GM19438 (cell line): ENCODE data around the gene TBX4.
"Not testable (repeated sequence)": the region's sequence is repeated elsewhere in the genome, so short reads cannot be mapped to it uniquely, and the experiment has no call there.

Source experiments
- ATAC-seq: cut with Tn5 transposase; IDR thresholded peaks from one replicate; pipeline ENCODE4 v1.9.1; 2021; ENCODE audit warnings: low read depth; ENCODE audit not compliant: unreplicated experiment

The TBX4 gene

DNA sequence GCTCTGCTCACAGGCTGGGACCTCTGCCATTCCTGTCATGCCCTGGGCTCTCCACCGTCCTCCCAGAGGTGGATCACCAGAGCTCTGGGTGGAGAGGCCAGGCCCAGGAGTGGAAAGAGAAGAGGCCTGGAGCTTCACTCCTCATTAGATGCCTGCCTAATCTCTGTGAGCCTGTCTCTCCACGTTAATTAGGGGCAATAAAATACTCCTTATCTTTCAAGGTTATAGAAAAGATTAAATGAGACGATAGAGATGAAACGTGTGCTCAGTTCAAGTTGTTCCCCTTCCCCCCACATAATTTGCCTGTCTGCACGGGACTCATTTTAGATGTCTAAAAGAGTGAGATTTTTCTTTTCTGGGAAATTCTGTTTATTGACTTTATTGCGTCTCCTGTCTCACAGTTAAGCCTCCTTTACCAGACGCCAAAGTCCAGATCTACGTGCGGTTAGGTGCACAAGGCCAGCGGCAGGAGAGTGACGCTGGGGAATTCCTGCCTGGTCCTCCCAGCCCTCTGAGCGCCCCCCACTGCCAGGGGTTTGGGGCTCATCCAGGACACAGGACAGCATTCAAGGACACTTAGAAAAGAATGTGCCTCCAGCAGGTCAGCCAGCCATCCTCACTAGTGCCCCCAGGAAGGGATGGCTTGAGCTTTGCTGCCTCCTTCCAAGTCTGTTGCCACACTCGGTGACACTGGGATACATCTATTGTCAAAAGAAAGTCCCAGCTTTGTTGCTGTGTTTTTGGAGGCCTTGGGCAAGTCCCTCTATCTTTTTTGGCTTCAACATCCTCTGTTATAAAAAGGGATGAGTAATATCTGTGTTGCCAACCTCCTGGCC is 42.3 kb downstream of the TBX4 start:
- no peak for ATAC-seq

DNA sequence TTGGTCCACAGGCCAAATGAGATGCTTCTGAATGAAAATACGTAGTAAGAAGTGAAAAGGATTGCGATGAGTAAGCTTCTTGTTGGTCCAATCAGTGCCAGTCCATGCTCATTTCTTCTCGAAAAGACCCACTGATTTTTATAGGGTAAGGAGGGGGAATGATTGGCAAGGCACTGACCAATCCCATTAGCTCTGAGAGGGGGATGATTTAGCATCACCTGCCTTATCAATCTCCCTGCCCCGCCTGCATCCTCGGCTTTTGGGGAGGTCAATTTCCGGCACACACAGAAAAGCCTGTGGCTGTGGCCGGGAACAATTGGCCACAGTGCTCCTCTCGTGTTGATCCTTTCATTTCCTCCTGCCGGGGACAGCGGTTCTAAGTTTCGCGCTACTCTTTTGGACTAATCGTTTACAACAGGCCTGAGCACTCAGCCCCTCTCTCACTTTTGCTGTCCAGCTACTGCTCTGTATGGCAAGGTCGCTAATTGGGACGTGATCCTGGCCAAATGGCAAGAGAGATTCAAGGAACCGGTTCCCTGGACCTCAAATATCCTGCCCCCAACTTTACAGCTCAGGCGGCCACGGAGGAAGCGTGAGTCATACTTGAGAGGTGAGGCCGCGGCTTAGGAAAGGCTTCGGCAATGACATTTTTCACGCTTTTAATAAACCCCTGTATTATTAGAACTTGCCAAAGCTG is 43.1 kb downstream of the TBX4 start:
- no peak for ATAC-seq

DNA sequence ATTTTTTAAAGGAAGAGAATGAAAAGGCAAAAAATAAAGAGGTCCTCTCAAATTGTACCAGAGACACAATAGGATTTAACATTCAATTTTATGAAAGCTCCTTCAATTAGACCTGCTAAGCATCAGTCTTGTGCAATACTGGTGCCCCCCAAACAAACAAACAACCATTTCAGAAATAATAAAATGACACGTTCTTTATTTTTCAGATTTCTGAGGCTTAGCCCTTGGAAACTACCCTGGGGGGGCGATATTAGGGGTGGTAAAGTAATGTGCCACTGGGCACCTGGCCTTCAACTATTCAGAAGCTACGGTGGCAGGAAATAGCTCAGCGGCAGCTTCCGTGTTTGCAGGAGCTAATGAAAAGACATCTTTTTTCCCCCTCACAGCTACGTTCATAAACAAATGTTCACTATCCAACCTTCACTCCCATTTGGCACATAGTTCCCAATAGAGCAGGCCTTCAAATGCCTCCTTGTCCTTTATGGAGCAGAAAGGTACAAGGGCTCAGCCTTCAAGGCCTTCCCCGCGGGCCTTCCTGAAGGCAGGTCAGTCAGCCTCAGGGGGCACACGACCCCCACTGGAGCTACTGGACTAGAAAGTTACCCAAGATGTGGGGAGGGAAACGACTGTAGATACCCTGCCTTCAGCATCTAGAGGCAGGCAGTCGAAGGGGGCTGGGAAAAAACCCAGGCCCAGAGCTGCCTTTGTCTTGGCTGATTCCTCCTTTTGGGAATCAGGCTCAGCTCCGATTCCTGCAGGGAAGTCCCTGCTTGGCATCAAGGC is 44.1 kb downstream of the TBX4 start:
- no peak for ATAC-seq

DNA sequence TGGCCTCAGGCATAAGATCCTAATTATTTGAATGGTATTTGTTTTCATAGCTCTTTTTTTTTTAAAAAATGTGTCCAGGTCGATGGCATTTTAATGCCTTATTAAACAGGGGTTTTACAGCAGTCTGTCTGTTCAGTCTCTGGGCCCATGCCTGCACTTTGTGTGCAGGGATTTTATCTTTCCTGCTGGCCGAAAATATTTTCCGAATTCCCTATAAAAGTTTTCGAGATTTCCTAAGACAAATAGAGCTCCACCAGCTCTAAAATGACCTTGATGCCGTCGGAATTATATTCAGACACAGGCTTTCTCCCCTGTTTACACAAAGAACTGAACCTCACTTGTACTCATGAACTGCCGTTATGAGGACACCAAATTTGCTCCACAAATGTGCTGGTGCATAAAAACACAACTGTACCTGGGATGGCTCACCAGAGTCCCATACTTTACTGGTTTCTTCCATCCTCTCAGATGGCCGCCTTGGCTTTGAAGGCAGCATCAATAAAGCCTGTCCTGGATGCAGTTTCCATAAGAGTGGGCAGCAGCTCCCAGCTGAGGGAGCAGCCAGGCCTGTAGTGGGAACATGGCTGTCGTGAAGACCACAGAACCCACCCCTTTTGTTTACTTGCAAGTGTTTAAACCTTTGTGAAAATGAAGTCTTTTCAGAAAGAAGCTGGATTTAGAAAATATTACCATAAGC is 44.9 kb downstream of the TBX4 start:
- ATAC-seq, result no peak

DNA sequence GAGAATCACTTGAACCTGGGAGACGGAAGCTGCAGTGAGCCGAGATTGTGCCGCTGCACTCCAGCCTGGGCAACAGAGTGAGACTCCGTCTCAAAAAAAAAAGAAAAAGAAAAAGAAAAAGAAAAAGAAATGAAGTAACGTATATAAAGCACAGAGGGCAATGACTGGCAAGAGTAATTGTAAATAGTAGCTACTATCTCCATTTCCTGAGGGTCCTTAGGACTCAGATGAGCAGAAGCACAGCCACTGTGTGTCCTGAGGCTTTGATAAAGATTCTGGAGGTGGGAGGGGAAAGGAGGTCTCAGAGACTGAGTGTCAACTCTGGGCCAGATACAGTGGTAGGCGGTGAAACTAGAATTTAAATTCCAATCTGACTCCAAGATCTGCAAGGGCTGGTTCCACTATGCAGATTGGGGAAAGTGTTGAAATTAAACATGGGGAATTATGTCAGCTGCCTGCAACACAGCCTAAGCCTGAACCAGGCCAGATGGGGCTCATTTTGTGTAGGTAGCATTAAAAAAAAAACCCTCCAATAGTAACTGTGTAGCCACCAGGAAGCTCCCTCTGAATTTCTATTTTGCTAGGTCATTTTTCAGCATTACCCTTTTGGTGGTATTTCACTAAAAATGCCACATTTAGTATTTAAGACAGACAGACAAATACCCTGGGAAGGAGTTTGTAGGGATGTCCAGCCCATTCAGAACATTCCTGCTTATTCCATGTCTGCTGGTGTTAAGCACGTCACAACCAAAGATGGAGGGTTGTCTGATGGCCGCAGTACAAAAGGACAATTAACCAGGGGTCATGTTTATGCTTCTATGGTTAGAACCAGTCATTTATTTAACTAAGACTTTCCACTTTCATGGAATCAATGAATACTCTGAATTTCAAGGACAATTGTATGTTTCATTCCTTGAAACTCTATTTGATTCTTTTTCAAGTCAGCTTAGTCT is 46.1 kb downstream of the TBX4 start:
- no peak for ATAC-seq

DNA sequence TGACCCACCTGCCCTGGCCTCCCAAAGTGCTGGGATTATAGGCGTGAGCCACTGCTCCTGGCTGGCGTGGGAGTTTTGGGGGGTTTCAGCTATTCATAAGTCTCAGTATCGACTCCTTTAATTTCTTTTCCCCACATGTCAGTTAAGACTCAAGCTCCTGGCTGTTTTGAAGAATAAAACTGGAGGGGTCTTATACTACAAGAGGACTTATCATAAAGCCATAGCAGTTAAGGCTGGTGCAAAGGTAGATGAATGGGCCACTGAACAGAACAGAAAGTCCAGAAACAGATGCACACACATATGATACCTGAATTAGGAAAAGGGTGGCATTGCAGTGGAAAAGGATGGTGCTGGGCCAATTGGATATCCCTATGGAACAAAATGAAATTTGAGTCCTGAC is 47.4 kb downstream of the TBX4 start:
- ATAC-seq, result no peak

- ATAC-seq, result no peak
Measured at GRCh38 chr17:61500287-61500686, 48.1 kb downstream of the TBX4 start.

DNA sequence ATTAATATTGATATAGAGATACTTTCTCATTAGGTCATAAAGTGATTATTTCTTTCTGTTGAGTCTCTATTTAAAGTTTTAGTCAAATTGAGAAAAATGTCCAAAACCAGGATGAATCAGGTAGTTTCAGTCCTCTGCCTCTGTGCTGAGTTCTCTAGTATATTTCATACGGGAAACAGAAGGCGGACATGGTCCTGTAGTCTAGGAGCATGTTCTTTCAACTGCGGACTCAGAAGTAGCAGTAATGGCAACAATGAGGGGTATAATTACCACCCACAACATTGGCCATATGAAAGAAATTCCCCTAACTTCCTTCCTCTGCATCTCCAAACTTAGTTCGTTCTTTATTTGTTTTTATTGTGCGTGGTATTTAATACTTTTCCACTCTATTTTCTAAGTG is 50.1 kb downstream of the TBX4 start:
- no peak for ATAC-seq

DNA sequence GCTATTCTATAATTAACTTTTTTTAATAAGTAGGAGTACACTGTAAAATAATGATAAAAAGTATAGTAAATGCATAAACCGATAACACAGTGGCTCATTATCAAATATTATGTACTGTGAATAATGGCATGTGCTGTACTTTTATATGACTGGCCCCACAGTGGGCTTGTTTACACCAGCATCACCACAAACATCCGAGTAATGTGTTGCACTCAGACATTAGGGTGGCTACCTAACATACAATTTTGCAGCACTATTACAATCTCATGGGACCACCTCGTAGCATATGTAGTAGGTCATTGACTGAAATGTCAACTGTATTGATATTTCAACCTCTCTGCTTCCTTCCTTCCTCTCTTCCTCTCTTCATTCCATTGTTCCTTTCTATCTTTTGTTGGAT is 51.7 kb downstream of the TBX4 start:
- ATAC-seq, result no peak

GRCh38 chr17:61504697-61505096 is 52.5 kb downstream of the TBX4 start:
- no peak for ATAC-seq

DNA sequence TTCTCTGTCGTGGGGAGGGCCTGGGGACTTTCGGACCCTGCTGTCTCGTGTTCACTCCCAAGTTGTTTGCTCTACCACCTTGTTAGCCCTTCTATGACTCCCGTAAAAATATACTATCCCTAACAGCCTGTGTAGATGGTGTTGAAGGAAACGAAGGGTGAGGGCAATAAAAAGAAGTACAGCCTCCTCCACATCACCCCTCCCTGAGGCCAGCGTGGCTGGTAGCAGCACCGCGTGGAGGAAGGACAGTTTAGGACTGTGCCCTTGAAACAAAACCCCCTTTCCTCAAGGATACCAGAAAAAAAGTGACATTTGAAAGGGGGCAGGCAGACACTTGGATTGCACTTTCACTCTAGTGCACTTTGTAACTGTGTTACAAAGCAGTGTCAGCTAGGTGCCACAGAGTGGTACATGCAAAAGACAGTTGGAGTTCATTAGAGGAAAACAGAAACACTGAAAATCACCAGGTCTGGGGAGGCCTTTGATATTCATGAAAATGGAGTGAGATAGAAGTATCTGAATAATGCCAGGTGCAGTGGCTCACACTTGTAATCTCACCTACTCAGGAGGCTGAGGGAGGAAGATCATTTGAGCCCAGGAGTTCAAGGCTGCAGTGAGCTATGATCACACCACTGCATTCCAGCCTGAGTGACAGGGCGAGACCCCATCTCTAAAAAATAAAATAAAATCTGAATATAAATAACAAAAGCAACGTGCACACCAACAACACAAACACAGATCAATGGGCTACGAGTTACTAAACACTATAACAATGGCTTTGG is 53.8 kb downstream of the TBX4 start:
- ATAC-seq, result no peak

- ATAC-seq, result no peak
Measured at GRCh38 chr17:61507383-61508066, 55.3 kb downstream of the TBX4 start.

- no peak for ATAC-seq
Measured at GRCh38 chr17:61508912-61509311, 56.7 kb downstream of the TBX4 start.

DNA sequence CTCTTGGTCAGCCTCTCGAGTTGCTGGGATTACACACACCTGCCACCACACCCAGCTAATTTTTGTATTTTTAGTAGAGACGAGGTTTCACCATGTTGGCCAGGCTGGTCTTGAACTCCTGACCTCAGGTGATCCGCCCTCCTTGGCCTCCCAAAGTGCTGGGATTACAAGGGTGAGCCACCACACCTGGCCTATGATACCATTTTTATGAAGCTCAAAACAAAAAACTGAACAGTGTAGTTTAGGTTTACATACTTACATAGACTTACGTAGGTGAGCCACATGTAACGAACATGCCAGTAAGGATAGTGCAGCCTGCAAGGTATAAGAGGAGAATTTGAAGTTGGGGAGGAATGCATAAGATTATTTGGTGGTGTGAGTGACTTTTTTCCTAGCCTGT is 57.2 kb downstream of the TBX4 start:
- ATAC-seq, result not testable (repeated sequence)

DNA sequence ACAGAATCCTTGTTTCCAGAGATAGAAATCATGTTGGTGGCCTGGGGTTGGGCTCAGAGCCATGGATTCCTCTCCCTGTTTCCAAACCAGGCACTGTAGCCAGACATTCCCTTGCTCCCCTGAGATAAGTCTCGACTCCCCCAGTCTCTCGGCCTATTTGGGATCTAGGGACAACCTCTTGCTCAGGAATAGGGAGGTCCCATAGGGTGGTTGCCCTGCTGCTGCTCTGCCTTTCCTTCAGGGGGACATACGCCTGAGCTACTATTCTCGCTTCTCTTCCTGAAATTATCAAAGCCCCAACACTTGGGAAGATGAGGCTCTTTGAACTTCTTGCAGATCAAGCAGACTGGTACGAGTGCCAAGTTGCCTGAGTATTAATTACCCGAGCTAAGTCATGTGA is 58.0 kb downstream of the TBX4 start:
- no peak for ATAC-seq

DNA sequence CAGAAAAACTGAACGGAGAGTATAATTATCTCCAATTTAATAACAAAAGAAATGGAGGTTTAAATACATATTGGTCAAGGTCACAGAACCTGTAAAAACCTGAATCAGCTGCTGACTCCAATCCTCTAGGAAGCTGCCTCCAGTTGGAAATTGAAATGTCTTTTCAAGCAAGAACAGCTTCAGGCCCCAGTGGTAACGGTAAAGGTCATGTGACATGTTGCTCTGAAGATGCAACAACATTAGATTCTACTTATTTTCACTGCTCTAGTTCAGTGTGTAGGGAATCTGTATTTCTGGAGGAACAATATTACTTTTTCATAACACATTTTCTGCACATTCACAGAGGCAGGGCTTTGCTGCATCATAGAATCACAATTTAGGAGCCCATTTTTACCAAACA is 58.8 kb downstream of the TBX4 start:
- ATAC-seq, result no peak

DNA sequence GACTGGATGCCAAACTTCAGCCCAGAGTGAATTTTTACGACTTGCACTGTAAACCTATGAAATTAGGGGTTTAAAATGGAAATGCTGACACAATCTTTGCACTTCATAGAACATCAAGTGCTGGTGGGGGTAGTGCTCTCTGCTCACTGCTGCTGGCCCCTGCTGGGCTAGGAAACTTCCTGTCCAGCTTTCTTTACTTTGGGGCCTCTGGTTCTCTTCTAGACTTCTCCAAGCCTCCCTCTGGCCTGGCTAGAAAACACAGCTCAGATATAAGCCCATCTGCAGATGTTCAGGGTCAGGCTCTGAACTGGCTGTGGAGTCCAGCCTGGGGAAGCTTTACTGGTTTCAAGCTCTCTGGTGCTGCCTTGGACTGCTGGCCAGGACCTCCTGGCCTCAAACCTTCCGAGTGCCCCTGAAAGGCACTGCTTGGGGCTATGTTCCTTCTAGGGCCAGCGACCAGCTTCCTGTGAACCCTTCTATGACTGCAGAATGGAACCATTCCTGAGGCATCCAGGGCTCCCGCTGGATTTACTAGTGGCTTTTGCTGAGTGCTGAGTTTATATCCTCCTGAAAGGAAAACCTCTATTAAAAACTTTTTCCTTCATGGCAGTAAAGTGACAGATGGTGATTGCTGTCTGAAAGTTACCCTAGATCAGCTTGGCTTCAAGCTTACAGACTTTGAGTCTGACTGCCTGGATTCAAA is 59.4 kb downstream of the TBX4 start:
- ATAC-seq, result no peak

DNA sequence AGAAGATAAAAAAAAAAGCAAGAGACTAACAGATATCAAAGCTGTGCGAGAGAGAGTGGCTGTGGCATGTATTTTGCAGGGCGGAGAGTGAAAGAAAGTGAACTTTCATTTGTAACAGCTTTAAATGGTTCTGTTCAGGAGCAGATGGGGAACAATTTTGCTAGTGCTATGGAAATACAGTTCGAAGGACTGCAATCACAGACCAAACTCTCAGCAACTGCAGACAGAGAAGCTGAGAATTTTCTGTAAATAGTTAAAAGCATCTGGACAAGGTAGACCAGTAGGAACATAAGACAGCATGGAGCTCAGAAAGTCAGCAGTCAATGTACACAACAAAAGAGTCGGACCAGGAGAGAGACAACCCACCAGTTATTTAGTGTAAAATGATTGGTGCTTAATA is 62.3 kb downstream of the TBX4 start:
- no peak for ATAC-seq
